ENCODE data around the gene POTEJ.
"Not testable (repeated sequence)": the region's sequence is repeated elsewhere in the genome, so short reads cannot be mapped to it uniquely, and the experiment has no call there.

POTEJ gene

DNA sequence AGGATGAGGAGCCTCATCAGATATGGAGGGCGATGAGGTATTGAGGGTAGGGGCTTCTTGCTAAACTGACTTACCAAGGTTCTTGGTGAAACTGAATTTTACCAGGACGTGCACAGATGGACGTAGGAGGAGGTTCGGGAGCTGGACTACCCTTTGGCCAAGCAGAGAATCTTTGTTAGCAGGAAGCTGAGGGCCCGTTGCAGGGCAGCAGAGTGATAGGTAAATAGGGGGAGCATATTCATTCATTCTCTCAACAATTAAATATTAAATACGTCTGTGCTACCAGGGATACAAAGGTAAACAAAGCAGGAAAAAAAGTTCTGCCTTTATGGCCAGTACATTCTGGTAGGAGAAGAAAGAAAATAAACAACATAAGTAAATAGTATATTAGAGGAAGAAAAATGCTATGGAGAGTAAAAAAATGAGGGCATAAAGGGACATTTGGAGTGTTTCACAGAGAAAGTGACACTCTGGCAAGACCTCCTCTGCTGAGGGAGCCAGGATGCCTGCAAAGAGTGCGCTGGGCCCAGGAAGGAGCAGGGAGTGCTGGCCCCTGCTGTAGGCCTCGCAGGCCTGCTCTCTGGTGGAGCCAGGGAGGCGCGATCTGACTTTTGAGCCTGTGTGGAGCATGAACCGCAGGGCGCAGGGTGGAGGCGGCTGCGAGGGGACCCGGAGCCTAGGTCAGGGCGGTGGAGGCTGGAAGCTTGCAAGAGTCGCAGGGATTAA lies 2.8 kb upstream of the POTEJ start:
- DNase-seq (ENCODE audit: low read depth), result not testable (repeated sequence)

GRCh38 chr2:130609002-130609920 lies 2.0 kb upstream of the POTEJ start:
- DNase-seq (ENCODE audit: low read depth), result not testable (repeated sequence)

- not testable (repeated sequence) for DNase-seq (ENCODE audit: low read depth)
These were observed 754 bp upstream of the POTEJ start for GRCh38 chr2:130610486-130610885.

DNA sequence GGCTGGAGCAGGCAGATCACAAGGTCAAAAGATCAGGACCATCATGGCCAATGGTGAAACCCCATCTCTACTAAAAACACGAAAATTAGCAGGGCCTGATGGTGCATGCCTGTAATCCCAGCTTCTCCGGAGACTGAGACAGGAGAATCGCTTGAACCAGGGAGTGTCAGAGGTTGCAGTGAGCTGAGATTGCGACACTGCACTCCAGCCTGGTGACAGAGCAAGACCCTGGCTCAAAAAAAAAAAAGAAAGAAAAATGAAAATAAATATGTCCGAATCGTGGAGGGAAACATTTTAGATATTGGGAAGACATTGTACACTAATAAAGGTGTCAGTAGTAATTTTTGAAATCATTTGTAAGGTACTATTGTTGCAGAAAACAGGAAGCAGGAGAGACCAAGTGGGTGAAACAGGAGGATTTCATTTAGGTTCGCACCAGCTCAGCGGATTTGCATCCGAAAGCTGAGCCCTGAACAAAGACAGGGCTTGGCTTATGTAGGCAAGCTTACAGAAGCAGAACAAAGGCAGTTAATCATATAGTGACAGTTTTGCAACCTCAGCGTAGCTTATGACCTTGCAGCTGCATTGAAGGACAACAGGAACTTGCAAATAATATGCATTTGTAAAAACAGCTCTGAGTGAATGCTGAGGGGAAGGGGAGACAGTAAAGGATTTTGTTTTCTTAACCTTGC lies 17.7 kb downstream of the POTEJ start:
- DNase-seq (ENCODE audit: low read depth), result not testable (repeated sequence)

- DNase-seq (ENCODE audit: low read depth), result not testable (repeated sequence)
These were observed 27.7 kb downstream of the POTEJ start for GRCh38 chr2:130638973-130639372.

DNA sequence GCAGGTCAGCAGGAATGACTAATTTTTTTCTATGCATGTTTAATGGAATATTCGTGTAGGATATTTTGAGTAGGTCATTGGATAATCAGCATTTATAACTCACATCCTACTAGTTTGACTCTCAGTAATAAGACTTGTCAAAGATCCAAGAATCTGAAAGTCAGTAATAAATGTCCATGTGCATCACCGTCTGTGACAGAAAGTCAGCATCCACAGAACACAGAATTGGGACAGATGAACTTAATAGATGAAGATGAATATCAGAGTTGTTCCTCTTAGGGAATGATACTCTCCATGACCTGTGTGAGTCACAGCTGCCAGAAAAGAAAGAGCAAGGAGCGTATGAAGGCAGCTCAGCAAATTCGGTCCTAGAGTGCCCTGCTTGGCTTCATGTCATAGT lies 30.4 kb downstream of the POTEJ start:
- DNase-seq (ENCODE audit: low read depth), result not testable (repeated sequence)

DNA sequence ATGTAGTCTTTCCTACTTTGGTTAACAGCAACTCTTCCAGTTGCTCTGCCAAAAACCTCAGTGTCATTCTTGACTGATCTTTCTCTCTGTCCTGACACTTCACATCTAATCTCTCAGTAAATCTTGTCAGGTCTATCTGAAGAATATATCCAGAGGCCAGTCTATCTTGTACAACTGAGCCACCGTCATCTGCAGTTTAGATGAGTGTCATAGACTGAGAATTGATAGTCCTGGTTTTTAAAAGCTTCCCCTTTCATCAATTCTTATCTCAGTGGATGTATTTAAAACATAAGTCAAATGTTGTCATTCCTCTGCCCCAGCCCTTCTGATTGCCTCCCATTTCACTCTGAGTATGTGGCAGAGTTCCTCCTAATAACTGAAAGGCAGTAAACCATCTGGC lies 38.0 kb downstream of the POTEJ start:
- not testable (repeated sequence) for DNase-seq (ENCODE audit: low read depth)

GRCh38 chr2:130664506-130664905 lies 53.3 kb downstream of the POTEJ start:
- DNase-seq (ENCODE audit: low read depth), result not testable (repeated sequence)

DNA sequence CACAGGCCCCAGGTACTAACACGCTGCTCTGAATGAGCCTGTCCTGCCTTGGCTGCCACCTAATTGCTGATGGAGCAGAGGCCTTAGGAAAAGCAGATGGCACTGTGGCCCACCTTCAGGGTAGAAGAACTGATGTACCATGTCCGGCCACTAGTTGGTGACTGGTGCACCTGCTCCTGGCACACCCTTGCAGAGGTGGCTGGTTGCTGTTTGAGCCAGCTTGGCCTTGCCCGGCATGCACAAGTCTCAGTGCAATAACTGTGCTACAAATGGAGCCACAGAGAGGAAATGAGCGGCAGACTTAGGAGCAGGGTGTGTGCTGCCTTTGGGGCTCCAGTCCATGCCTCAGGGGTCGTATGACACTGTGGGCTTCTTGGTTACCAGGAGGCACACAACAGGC lies 54.4 kb downstream of the POTEJ start:
- not testable (repeated sequence) for DNase-seq (ENCODE audit: low read depth)

DNA sequence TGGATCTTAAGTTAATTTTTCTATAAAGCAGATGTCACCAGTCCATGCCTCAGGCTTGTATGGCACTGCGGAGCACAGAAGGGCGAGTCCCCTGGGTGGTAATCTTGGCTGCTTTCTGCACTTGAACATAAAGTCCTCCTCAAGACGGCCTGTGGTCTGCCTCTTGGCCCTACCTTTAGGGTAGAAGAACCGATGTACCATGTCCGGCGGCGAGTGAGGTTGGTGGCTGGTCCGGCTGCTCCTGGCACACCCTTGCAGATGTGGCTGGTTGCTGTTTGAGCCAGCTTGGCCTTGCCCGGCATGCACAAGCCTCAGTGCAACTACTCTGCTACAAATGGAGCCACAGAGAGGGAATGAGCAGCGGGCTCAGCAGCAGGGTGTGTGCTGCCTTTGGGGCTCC lies 56.3 kb downstream of the POTEJ start:
- DNase-seq (ENCODE audit: low read depth), result not testable (repeated sequence)

DNA sequence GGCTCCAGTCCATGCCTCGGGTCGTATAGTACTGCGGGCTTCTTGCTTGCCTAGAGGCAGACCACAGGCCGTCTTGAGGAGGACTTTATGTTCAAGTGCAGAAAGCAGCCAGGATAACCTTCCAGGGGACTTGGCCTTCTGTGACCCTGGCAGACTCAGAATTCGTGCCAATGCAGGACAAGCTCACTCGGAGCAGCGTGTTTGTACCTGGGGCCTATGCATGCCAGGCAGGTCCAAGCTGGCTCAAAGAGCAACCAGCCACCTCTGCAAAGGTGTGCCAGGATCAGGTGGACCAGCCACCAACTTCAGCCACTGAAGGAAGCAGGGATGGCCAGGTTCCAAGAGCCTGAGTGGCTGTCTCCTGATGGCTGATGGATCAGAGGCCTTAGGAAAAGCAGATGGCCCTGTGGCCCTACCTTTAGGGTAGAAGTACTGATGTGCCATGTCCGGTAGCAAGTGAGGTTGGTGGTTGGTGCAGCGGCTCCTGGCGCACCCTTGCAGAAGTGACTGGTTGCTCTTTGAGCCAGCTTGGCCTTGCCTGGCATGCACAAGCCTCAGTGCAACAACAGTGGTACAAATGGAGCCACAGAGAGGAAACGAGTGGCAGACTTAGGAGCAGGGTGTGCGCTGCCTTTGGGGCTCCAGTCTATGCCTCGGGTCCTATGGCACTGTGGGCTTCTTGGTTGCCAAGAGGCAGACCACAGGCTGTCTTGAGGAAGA lies 58.9 kb downstream of the POTEJ start:
- DNase-seq (ENCODE audit: low read depth), result not testable (repeated sequence)

DNA sequence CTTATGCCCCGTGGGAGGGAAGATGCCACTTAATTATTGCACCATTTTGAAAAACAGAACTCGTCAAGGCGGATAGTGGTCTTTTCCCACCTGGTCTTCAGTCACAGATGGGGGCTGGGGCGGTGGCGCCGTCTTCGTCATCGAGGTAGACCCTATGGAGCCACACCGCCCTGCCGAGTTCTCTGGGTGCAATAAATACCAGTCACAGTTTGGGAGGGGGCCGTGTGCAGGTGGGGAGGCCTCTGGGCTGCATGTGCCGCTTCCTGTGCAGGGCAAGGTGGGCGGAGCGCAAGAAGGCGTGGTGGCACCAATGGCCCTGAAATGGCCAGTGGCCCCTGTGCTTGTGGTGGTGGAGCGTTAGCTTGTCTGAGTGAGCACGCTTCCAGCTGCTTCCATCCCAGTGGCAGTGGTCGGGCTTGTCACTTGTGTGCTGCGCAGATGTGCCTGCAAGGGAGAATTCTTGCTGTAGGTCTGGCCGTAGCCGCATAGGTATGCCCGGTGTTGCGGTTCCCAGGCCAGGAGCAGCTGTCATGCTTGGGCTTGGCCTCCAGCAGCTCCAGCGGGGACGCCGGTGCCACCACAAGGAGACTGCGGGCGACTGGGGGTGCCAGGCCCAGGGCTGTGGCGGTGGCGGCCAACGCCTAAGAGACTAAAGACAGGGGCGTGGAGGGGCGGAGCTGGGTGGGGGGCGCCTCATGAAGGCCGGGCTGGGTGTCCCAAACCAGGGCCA lies 81.0 kb downstream of the POTEJ start:
- DNase-seq (ENCODE audit: low read depth), result not testable (repeated sequence)

DNA sequence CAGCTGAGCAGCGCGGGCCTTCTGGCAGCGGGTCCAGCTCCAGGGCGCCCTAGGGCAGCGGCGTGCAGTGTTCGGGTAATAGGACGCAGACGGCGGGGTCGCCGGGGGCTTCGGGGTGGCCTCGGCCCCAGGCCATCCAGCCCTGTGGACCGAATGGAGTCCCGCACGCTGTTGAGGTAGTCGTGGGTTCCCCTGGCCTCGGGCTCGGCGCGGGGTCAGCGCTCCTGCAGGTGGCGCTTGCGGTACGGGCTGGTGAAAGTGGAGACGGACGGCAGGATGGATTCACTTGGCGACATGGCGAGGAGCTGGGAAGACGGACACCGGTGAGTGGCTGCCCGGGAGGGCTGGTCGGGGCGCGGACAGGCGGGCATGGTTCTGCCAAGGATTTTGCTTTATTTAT lies 82.2 kb downstream of the POTEJ start:
- DNase-seq (ENCODE audit: low read depth), result peak; percentile 4

DNA sequence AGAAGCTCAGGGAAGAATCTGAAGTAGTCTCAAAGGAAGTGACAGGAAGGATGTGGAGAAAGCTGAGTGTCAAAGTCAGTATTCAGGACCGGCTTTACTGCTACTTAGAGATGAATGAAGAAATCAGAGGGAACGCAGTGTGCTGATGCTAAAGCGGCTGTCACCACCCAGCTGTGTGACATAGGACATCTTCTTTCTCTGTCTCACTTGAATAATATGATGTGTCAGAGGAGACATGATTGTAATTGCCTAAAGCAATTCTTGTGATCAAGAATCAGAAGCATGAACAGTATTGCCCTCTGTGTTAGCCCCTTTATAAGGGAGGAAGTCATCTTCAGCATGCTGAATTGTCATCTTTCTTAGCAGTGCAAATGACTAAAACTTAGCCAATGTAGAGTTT lies 92.0 kb downstream of the POTEJ start:
- not testable (repeated sequence) for DNase-seq (ENCODE audit: low read depth)
